Measurements from ENCODE around the gene BCO2.

Gene BCO2

GRCh38 chr11:112177589-112177988 is 2.3 kb downstream of the BCO2 start:
- no CpG with 5 or more reads among the region's 4 CpGs for WGBS (ENCODE audit: extremely low coverage, insufficient coverage, insufficient read length)
- Histone ChIP-seq H4K12ac (ENCODE audit: low read depth, low read length) (no peak overlapping the region), H2AFZ (ENCODE audit: insufficient read depth, low read length, poor library complexity) (no peak overlapping the region), H3K79me2 (ENCODE audit: control insufficient read depth, insufficient read depth, low read length, poor library complexity) (no peaks in the 10 kb centered on the region), H3K9ac (ENCODE audit: low read length) (no peak overlapping the region), H2BK12ac (ENCODE audit: low read length) (no peak overlapping the region), H3K27me3 (ENCODE audit: insufficient read depth, low read length) (no peaks in the 10 kb centered on the region), H2AK5ac (ENCODE audit: low read length) (no peak overlapping the region), H3K9me3 (ENCODE audit: insufficient read depth, low read depth, low read length) (no peaks in the 10 kb centered on the region), H3K4me3 (ENCODE audit: low read depth, low read length) (no peak overlapping the region), H3K23ac (ENCODE audit: low read length) (no peak overlapping the region), H4K91ac (ENCODE audit: low read depth, low read length) (no peak overlapping the region), H3K14ac (ENCODE audit: low read length) (no peak overlapping the region), H3K27ac (ENCODE audit: low read depth, low read length) (no peak overlapping the region), H4K8ac (ENCODE audit: low read depth, low read length) (no peak overlapping the region), H3K4me1 (ENCODE audit: control insufficient read depth in 1 of 2, insufficient read depth in 2 of 2, low read length in 2 of 2) (peaks cover 0 to 4% of the 10 kb centered on the region in 2 experiments), H3K18ac (ENCODE audit: low read length) (no peak overlapping the region), H3K4ac (ENCODE audit: low read depth, low read length) (no peak overlapping the region), H3K79me1 (ENCODE audit: low read length) (no peaks in the 10 kb centered on the region), H2BK120ac (ENCODE audit: insufficient read depth, low read length, poor library complexity) (no peak overlapping the region), H2BK5ac (ENCODE audit: low read depth, low read length, poor library complexity) (no peak overlapping the region), H3K36me3 (ENCODE audit: control insufficient read depth in 1 of 2, insufficient read depth in 2 of 2, low read length in 2 of 2) (no peaks in the 10 kb centered on the region), H3K4me2 (ENCODE audit: low read length) (no peak overlapping the region)
- DNase-seq = no peak

- WGBS (ENCODE audit: extremely low coverage, insufficient coverage, insufficient read length) = no CpG with 5 or more reads among the region's 1 CpG
- Histone ChIP-seq H3K9ac (ENCODE audit: low read length) (no peak overlapping the region), H3K79me2 (ENCODE audit: control insufficient read depth, insufficient read depth, low read length, poor library complexity) (no peaks in the 10 kb centered on the region), H3K14ac (ENCODE audit: low read length) (no peak overlapping the region), H3K4me3 (ENCODE audit: low read depth, low read length) (no peak overlapping the region), H4K91ac (ENCODE audit: low read depth, low read length) (no peak overlapping the region), H3K36me3 (ENCODE audit: control insufficient read depth in 1 of 2, insufficient read depth in 2 of 2, low read length in 2 of 2) (no peaks in the 10 kb centered on the region), H2BK120ac (ENCODE audit: insufficient read depth, low read length, poor library complexity) (no peak overlapping the region), H3K18ac (ENCODE audit: low read length) (no peak overlapping the region), H3K4me2 (ENCODE audit: low read length) (no peak overlapping the region), H2BK12ac (ENCODE audit: low read length) (no peak overlapping the region), H2AK5ac (ENCODE audit: low read length) (no peak overlapping the region), H3K23ac (ENCODE audit: low read length) (no peak overlapping the region), H3K27ac (ENCODE audit: low read depth, low read length) (no peak overlapping the region), H3K9me3 (ENCODE audit: insufficient read depth, low read depth, low read length) (no peaks in the 10 kb centered on the region), H2BK5ac (ENCODE audit: low read depth, low read length, poor library complexity) (no peak overlapping the region), H3K79me1 (ENCODE audit: low read length) (no peaks in the 10 kb centered on the region), H4K8ac (ENCODE audit: low read depth, low read length) (no peak overlapping the region), H2AFZ (ENCODE audit: insufficient read depth, low read length, poor library complexity) (no peak overlapping the region), H4K12ac (ENCODE audit: low read depth, low read length) (no peak overlapping the region), H3K4me1 (ENCODE audit: control insufficient read depth in 1 of 2, insufficient read depth in 2 of 2, low read length in 2 of 2) (peaks cover 0 to 4% of the 10 kb centered on the region in 2 experiments), H3K27me3 (ENCODE audit: insufficient read depth, low read length) (no peaks in the 10 kb centered on the region), H3K4ac (ENCODE audit: low read depth, low read length) (no peak overlapping the region)
- DNase-seq = no peak
Observed at GRCh38 chr11:112178428-112178827, 3.1 kb downstream of the BCO2 start.

GRCh38 chr11:112178936-112179335 is 3.6 kb downstream of the BCO2 start:
- H3K27ac ChIP-seq (ENCODE audit: low read depth, low read length) = no peak overlapping the region
- H3K4me2 ChIP-seq (ENCODE audit: low read length) = no peak overlapping the region
- no peak overlapping the region for H2BK120ac ChIP-seq (ENCODE audit: insufficient read depth, low read length, poor library complexity)
- H4K91ac ChIP-seq (ENCODE audit: low read depth, low read length) = no peak overlapping the region
- no peak overlapping the region for H2BK5ac ChIP-seq (ENCODE audit: low read depth, low read length, poor library complexity)
- no peak overlapping the region for H3K14ac ChIP-seq (ENCODE audit: low read length)
- DNase-seq = no peak
- H3K27me3 ChIP-seq (ENCODE audit: insufficient read depth, low read length) = no peaks in the 10 kb centered on the region
- no CpG with 5 or more reads among the region's 3 CpGs for WGBS (ENCODE audit: extremely low coverage, insufficient coverage, insufficient read length)
- H4K8ac ChIP-seq (ENCODE audit: low read depth, low read length) = no peak overlapping the region
- no peak overlapping the region for H2AFZ ChIP-seq (ENCODE audit: insufficient read depth, low read length, poor library complexity)
- H3K4ac ChIP-seq (ENCODE audit: low read depth, low read length) = no peak overlapping the region
- H3K9me3 ChIP-seq (ENCODE audit: insufficient read depth, low read depth, low read length) = no peaks in the 10 kb centered on the region
- no peaks in the 10 kb centered on the region for H3K79me2 ChIP-seq (ENCODE audit: control insufficient read depth, insufficient read depth, low read length, poor library complexity)
- peaks cover 0 to 4% of the 10 kb centered on the region in 2 experiments for H3K4me1 ChIP-seq (ENCODE audit: control insufficient read depth in 1 of 2, insufficient read depth in 2 of 2, low read length in 2 of 2)
- no peak overlapping the region for H3K4me3 ChIP-seq (ENCODE audit: low read depth, low read length)
- no peak overlapping the region for H3K18ac ChIP-seq (ENCODE audit: low read length)
- H3K9ac ChIP-seq (ENCODE audit: low read length) = no peak overlapping the region
- no peak overlapping the region for H4K12ac ChIP-seq (ENCODE audit: low read depth, low read length)
- no peaks in the 10 kb centered on the region for H3K79me1 ChIP-seq (ENCODE audit: low read length)
- no peak overlapping the region for H2BK12ac ChIP-seq (ENCODE audit: low read length)
- no peaks in the 10 kb centered on the region for H3K36me3 ChIP-seq (ENCODE audit: control insufficient read depth in 1 of 2, insufficient read depth in 2 of 2, low read length in 2 of 2)
- H3K23ac ChIP-seq (ENCODE audit: low read length) = no peak overlapping the region
- H2AK5ac ChIP-seq (ENCODE audit: low read length) = no peak overlapping the region

GRCh38 chr11:112179601-112180000 is 4.3 kb downstream of the BCO2 start:
- Histone ChIP-seq H2BK12ac (ENCODE audit: low read length) (no peak overlapping the region), H3K27me3 (ENCODE audit: insufficient read depth, low read length) (no peaks in the 10 kb centered on the region), H2BK120ac (ENCODE audit: insufficient read depth, low read length, poor library complexity) (no peak overlapping the region), H3K4ac (ENCODE audit: low read depth, low read length) (no peak overlapping the region), H3K23ac (ENCODE audit: low read length) (no peak overlapping the region), H2AFZ (ENCODE audit: insufficient read depth, low read length, poor library complexity) (no peak overlapping the region), H3K4me1 (ENCODE audit: control insufficient read depth in 1 of 2, insufficient read depth in 2 of 2, low read length in 2 of 2) (peaks cover 0 to 4% of the 10 kb centered on the region in 2 experiments), H3K4me2 (ENCODE audit: low read length) (no peak overlapping the region), H4K91ac (ENCODE audit: low read depth, low read length) (no peak overlapping the region), H3K18ac (ENCODE audit: low read length) (no peak overlapping the region), H3K79me1 (ENCODE audit: low read length) (no peaks in the 10 kb centered on the region), H2BK5ac (ENCODE audit: low read depth, low read length, poor library complexity) (no peak overlapping the region), H2AK5ac (ENCODE audit: low read length) (no peak overlapping the region), H3K4me3 (ENCODE audit: low read depth, low read length) (no peak overlapping the region), H3K79me2 (ENCODE audit: control insufficient read depth, insufficient read depth, low read length, poor library complexity) (no peaks in the 10 kb centered on the region), H4K12ac (ENCODE audit: low read depth, low read length) (no peak overlapping the region), H4K8ac (ENCODE audit: low read depth, low read length) (no peak overlapping the region), H3K14ac (ENCODE audit: low read length) (no peak overlapping the region), H3K27ac (ENCODE audit: low read depth, low read length) (no peak overlapping the region), H3K9ac (ENCODE audit: low read length) (no peak overlapping the region), H3K36me3 (ENCODE audit: control insufficient read depth in 1 of 2, insufficient read depth in 2 of 2, low read length in 2 of 2) (no peaks in the 10 kb centered on the region), H3K9me3 (ENCODE audit: insufficient read depth, low read depth, low read length) (no peaks in the 10 kb centered on the region)
- DNase-seq = no peak
